ENCODE results near the gene IL4.
"Not testable (repeated sequence)": the region's sequence is repeated elsewhere in the genome, so short reads cannot be mapped to it uniquely, and the experiment has no call there.

The IL4 gene

GRCh38 chr5:132674671-132675506 is 1.1 kb downstream of the IL4 start:
- DNase-seq (ENCODE audit: low spot score), result peak; percentile 90

GRCh38 chr5:132675936-132676689 is 2.3 kb downstream of the IL4 start:
- no peak for DNase-seq (ENCODE audit: low spot score)

- DNase-seq (ENCODE audit: low spot score), result peak; percentile 97
Observed at GRCh38 chr5:132677191-132677590, 3.4 kb downstream of the IL4 start.

- no peak for DNase-seq (ENCODE audit: low spot score)
Observed at GRCh38 chr5:132677682-132678400, 4.1 kb downstream of the IL4 start.

- no peak for DNase-seq (ENCODE audit: low spot score)
Observed at GRCh38 chr5:132678735-132679134, 4.9 kb downstream of the IL4 start.

GRCh38 chr5:132679166-132679565 is 5.4 kb downstream of the IL4 start:
- no peak for DNase-seq (ENCODE audit: low spot score)

- no peak for DNase-seq (ENCODE audit: low spot score)
Observed at GRCh38 chr5:132679717-132680380, 6.1 kb downstream of the IL4 start.

GRCh38 chr5:132680780-132681475 is 7.1 kb downstream of the IL4 start:
- no peak for DNase-seq (ENCODE audit: low spot score)

GRCh38 chr5:132681476-132681831 is 7.7 kb downstream of the IL4 start:
- no peak for DNase-seq (ENCODE audit: low spot score)

- DNase-seq (ENCODE audit: low spot score), result no peak
Observed at GRCh38 chr5:132681983-132682382, 8.2 kb downstream of the IL4 start.

- DNase-seq (ENCODE audit: low spot score), result no peak
Observed at GRCh38 chr5:132684491-132684890, 10.7 kb downstream of the IL4 start.

- no peak for DNase-seq (ENCODE audit: low spot score)
Observed at GRCh38 chr5:132684922-132685720, 11.3 kb downstream of the IL4 start.

GRCh38 chr5:132686193-132686592 is 12.4 kb downstream of the IL4 start:
- DNase-seq (ENCODE audit: low spot score), result no peak

GRCh38 chr5:132687995-132688394 is 14.2 kb downstream of the IL4 start:
- no peak for DNase-seq (ENCODE audit: low spot score)

GRCh38 chr5:132688536-132689339 is 14.9 kb downstream of the IL4 start:
- DNase-seq (ENCODE audit: low spot score), result no peak

GRCh38 chr5:132689513-132689912 is 15.7 kb downstream of the IL4 start:
- DNase-seq (ENCODE audit: low spot score), result no peak

- no peak for DNase-seq (ENCODE audit: low spot score)
Observed at GRCh38 chr5:132690156-132690555, 16.4 kb downstream of the IL4 start.

GRCh38 chr5:132691755-132692631 is 18.2 kb downstream of the IL4 start:
- not testable (repeated sequence) for DNase-seq (ENCODE audit: low spot score)

GRCh38 chr5:132692632-132692967 is 18.8 kb downstream of the IL4 start:
- DNase-seq (ENCODE audit: low spot score), result no peak

All from AG20443 (cell line).